Mesodermal cell (in vitro differentiated cells): ENCODE measurements around the gene POMT2.

Experiments used
- H3K27ac ChIP-seq: 2 replicates; pipeline ENCODE4 v1.7.0; 2013; ENCODE audit warnings: mild to moderate bottlenecking, low read depth, low read length, moderate library complexity; ENCODE audit not compliant: severe bottlenecking
- H3K36me3 ChIP-seq: 2 replicates; pipeline ENCODE4 v1.7.1; 2013; ENCODE audit warnings: mild to moderate bottlenecking, low read length, moderate library complexity; ENCODE audit not compliant: control insufficient read depth, insufficient read depth
- H3K4me1 ChIP-seq: one replicate; pipeline ENCODE4 v1.7.1; 2013; ENCODE audit warnings: mild to moderate bottlenecking, low read length; ENCODE audit not compliant: insufficient read depth, control insufficient read depth, poor library complexity, severe bottlenecking
- H3K4me3 ChIP-seq: 2 replicates; pipeline ENCODE4 v1.7.0; 2013; ENCODE audit warnings: low read length, control low read depth, mild to moderate bottlenecking; ENCODE audit not compliant: insufficient read depth, poor library complexity, severe bottlenecking; ENCODE audit errors: extremely low read depth
- H3K9me3 ChIP-seq: 2 replicates; pipeline ENCODE4 v1.7.1; 2013; ENCODE audit warnings: mild to moderate bottlenecking, low read length, moderate library complexity; ENCODE audit not compliant: control insufficient read depth
- WGBS, 2 experiments: methylation state at CpG; one replicate each; pipeline ENCODE4 v1.1.5; 2013; ENCODE audit warnings: missing lambda C conversion rate in 2 of 2; ENCODE audit not compliant: insufficient coverage in 2 of 2; 5-methylcytosine and 5-hydroxymethylcytosine counted together

The POMT2 gene

GRCh38 chr14:77257700-77258099, 63.0 kb downstream of the POMT2 start:
- Histone ChIP-seq H3K4me3 (no peak overlapping the region), H3K27ac (no peak overlapping the region), H3K9me3 (no peaks in the 10 kb centered on the region), H3K4me1 (no peaks in the 10 kb centered on the region), H3K36me3 (no peaks in the 10 kb centered on the region)
- 93 to 97% methylated on average over 5 to 9 of the region's 10 CpGs for WGBS, 2 experiments

- Histone ChIP-seq H3K4me1 (no peaks in the 10 kb centered on the region), H3K4me3 (no peak overlapping the region), H3K36me3 (no peaks in the 10 kb centered on the region), H3K9me3 (no peaks in the 10 kb centered on the region), H3K27ac (no peak overlapping the region)
- WGBS, 2 experiments, result 92 to 100% methylated on average over 4 to 7 of the region's 8 CpGs
Observed at GRCh38 chr14:77256694-77257093, 64.0 kb downstream of the POMT2 start.

GRCh38 chr14:77253333-77254190, 67.1 kb downstream of the POMT2 start:
- 88 to 89% methylated on average over 19 to 20 of the region's 20 CpGs for WGBS, 2 experiments
- no peak overlapping the region for H3K27ac ChIP-seq
- H3K9me3 ChIP-seq, result no peaks in the 10 kb centered on the region
- no peak overlapping the region for H3K4me3 ChIP-seq
- H3K4me1 ChIP-seq, result no peaks in the 10 kb centered on the region
- no peaks in the 10 kb centered on the region for H3K36me3 ChIP-seq

- H3K4me3 ChIP-seq, result no peak overlapping the region
- H3K4me1 ChIP-seq, result no peaks in the 10 kb centered on the region
- no peaks in the 10 kb centered on the region for H3K9me3 ChIP-seq
- no peaks in the 10 kb centered on the region for H3K36me3 ChIP-seq
- WGBS, 2 experiments, result 94 to 96% methylated on average over 9 of the region's 11 CpGs
- H3K27ac ChIP-seq, result no peak overlapping the region
Observed at GRCh38 chr14:77251870-77252269, 68.8 kb downstream of the POMT2 start.

GRCh38 chr14:77250927-77251326, 69.8 kb downstream of the POMT2 start:
- H3K4me3 ChIP-seq, result no peak overlapping the region
- no peaks in the 10 kb centered on the region for H3K4me1 ChIP-seq
- H3K9me3 ChIP-seq, result no peaks in the 10 kb centered on the region
- H3K27ac ChIP-seq, result no peak overlapping the region
- WGBS, 2 experiments, result 83 to 91% methylated on average over 1 to 5 of the region's 6 CpGs
- no peaks in the 10 kb centered on the region for H3K36me3 ChIP-seq

GRCh38 chr14:77249286-77249685, 71.4 kb downstream of the POMT2 start:
- H3K9me3 ChIP-seq, result no peaks in the 10 kb centered on the region
- no peaks in the 10 kb centered on the region for H3K4me1 ChIP-seq
- 92 to 94% methylated on average over 7 of the region's 7 CpGs for WGBS, 2 experiments
- H3K4me3 ChIP-seq, result no peak overlapping the region
- no peaks in the 10 kb centered on the region for H3K36me3 ChIP-seq
- H3K27ac ChIP-seq, result no peak overlapping the region

- no peak overlapping the region for H3K4me3 ChIP-seq
Observed at GRCh38 chr14:77248666-77249065, 72.0 kb downstream of the POMT2 start.

GRCh38 chr14:77246784-77247183, 73.9 kb downstream of the POMT2 start:
- Histone ChIP-seq H3K36me3 (no peaks in the 10 kb centered on the region), H3K9me3 (no peaks in the 10 kb centered on the region), H3K27ac (no peak overlapping the region), H3K4me1 (no peaks in the 10 kb centered on the region), H3K4me3 (no peak overlapping the region)
- WGBS, 2 experiments, result no CpG with 5 or more reads among the region's 1 CpG

More at GRCh38 chr14:77248666-77249065, 72.0 kb downstream of the POMT2 start:
- H3K27ac ChIP-seq, result no peak overlapping the region
- no peaks in the 10 kb centered on the region for H3K36me3 ChIP-seq
- 92 to 94% methylated on average over 6 to 7 of the region's 7 CpGs for WGBS, 2 experiments
- no peaks in the 10 kb centered on the region for H3K9me3 ChIP-seq
- H3K4me1 ChIP-seq, result no peaks in the 10 kb centered on the region

GRCh38 chr14:77245820-77246219, 74.9 kb downstream of the POMT2 start:
- Histone ChIP-seq H3K4me1 (no peaks in the 10 kb centered on the region), H3K4me3 (no peak overlapping the region), H3K36me3 (no peaks in the 10 kb centered on the region), H3K9me3 (no peaks in the 10 kb centered on the region), H3K27ac (no peak overlapping the region)
- 72 to 91% methylated on average over 4 of the region's 4 CpGs for WGBS, 2 experiments

GRCh38 chr14:77243853-77244252, 76.8 kb downstream of the POMT2 start:
- Histone ChIP-seq H3K9me3 (no peaks in the 10 kb centered on the region), H3K27ac (no peak overlapping the region), H3K4me3 (no peak overlapping the region), H3K4me1 (no peaks in the 10 kb centered on the region), H3K36me3 (no peaks in the 10 kb centered on the region)
- WGBS, 2 experiments, result 89 to 91% methylated on average over 4 of the region's 4 CpGs

- WGBS, 2 experiments, result 86 to 87% methylated on average over 10 to 12 of the region's 12 CpGs
Observed at GRCh38 chr14:77242752-77243151, 77.9 kb downstream of the POMT2 start.

More at GRCh38 chr14:77242752-77243151, 77.9 kb downstream of the POMT2 start:
- Histone ChIP-seq H3K4me3 (no peak overlapping the region), H3K9me3 (no peaks in the 10 kb centered on the region), H3K27ac (no peak overlapping the region), H3K36me3 (no peaks in the 10 kb centered on the region), H3K4me1 (no peaks in the 10 kb centered on the region)
